Measurements from ENCODE around the gene CD3G. TPM values are rescaled to one million over a fixed set of nuclear protein-coding genes. Genes with fewer than 3 reads are reported as not detected.

Gene CD3G
- total RNA-seq, 4 donors from 2014 or later, result 4.7 to 7.0 (median 5.4) TPM

DNA sequence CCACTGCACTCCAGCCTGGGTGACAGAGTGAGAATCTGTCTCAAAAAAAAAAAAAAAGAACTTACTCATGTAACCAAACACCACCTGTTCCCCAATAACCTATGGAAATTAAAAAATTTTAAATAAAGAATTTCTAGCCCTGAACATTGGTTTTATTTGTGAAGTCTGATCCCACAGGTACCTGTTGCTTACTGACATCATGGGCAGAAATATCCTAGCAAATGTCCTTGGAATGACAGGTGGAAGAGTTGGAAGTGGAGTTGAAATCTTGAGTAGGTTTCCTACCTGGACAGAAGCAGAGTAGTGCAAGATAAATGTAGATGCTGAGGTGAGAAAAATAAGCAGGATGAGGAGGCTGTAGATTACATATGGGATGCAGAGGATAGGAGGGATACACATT lies 18.9 kb upstream of the CD3G start:
- no peak for DNase-seq
- TF ChIP-seq, protein P1, sequence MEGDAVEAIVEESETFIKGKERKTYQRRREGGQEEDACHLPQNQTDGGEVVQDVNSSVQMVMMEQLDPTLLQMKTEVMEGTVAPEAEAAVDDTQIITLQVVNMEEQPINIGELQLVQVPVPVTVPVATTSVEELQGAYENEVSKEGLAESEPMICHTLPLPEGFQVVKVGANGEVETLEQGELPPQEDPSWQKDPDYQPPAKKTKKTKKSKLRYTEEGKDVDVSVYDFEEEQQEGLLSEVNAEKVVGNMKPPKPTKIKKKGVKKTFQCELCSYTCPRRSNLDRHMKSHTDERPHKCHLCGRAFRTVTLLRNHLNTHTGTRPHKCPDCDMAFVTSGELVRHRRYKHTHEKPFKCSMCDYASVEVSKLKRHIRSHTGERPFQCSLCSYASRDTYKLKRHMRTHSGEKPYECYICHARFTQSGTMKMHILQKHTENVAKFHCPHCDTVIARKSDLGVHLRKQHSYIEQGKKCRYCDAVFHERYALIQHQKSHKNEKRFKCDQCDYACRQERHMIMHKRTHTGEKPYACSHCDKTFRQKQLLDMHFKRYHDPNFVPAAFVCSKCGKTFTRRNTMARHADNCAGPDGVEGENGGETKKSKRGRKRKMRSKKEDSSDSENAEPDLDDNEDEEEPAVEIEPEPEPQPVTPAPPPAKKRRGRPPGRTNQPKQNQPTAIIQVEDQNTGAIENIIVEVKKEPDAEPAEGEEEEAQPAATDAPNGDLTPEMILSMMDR (IDR thresholded peaks at IDR 0.05), result no peak
- no peak for TF ChIP-seq POLR2A (IDR thresholded peaks at IDR 0.05)
- H3K4me3 ChIP-seq, result no peak overlapping the region

DNA sequence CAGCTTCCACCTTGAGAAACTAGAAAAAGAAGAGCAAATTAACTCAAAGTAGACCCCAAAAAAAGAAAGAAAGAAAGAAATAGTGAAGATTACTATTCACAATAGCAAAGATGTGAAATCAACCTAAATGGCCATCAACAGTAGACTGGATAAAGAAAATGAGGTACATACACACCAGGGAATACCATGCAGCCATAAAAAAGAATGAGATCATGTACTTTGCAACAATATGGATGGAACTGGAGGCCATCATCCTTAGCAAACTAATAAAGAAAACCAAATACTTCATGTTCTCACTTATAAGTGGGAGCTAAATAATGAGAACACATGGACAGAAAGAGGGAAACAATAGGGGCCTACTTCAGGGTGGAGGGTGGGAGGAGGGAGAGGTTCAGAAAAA lies 15.4 kb upstream of the CD3G start:
- no peak overlapping the region for H3K27ac ChIP-seq
- no peaks in the 10 kb centered on the region for H3K36me3 ChIP-seq
- H3K27me3 ChIP-seq, result no peaks in the 10 kb centered on the region
- no peak for DNase-seq
- no peaks in the 10 kb centered on the region for H3K4me1 ChIP-seq
- no peak for TF ChIP-seq POLR2A (IDR thresholded peaks at IDR 0.05)
- TF ChIP-seq, protein P1 (IDR thresholded peaks at IDR 0.05), result no peak
- H3K4me3 ChIP-seq, result no peak overlapping the region
- no peaks in the 10 kb centered on the region for H3K9me3 ChIP-seq

More for the DNA sequence above, 18.9 kb upstream of the CD3G start:
- no peaks in the 10 kb centered on the region for H3K27me3 ChIP-seq
- H3K27ac ChIP-seq, result no peak overlapping the region
- H3K9me3 ChIP-seq, result no peaks in the 10 kb centered on the region
- peaks cover 0 to 8% (median 2%) of the 10 kb centered on the region in 4 donors for H3K4me1 ChIP-seq
- no peaks in the 10 kb centered on the region for H3K36me3 ChIP-seq

DNA sequence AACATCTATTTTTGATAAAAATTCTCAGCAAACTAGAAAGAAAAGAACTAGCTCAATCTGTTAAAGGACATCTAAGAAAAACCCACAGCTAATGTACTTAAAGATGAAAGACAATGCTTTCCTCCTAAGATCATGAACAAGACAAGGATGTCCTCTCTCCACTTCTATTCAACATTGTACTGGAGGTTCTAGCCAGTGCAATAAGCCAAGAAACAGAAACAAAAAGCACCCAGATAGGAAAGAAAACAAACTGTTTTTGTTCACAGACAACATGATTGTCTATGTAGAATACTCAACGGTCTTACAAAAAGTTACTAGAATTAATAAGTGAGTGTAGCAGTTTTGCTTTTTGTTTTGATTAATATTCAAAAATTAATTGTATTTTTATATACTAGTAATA lies 9.4 kb upstream of the CD3G start:
- TF ChIP-seq POLR2A (IDR thresholded peaks at IDR 0.05), result no peak
- TF ChIP-seq, protein P1 (IDR thresholded peaks at IDR 0.05), result no peak
- peaks cover 0 to 9% (median 0%) of the 10 kb centered on the region in 4 donors for H3K4me1 ChIP-seq
- H3K9me3 ChIP-seq, result no peaks in the 10 kb centered on the region

DNA sequence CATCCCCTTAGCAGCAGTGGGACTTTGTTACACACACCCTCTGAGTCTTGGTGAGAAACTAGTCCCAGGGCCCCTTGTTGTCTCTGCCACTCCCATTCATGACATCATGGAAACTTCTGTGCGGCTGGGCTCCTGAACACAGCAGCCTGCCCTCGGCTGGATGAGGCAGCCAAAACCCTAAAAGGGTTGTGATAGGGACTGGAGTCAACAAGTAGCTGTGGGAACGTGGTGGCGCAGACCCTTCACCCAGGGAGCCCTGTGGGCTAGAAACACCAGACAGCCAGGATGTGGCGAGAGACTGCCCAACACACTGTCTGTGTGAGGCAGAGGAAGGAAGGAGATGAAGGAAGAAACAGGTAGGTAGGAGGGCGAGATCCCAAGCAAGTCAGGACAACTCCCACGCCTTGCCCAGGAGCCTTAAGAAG lies 5.5 kb upstream of the CD3G start:
- Histone ChIP-seq H3K9me3 (no peaks in the 10 kb centered on the region), H3K27ac (peak overlapping the region; percentile 59 to 75 (median 69)), H3K4me3 (peak overlapping the region in 1 of 4 donors; percentile 33), H3K36me3 (no peaks in the 10 kb centered on the region), H3K27me3 (no peaks in the 10 kb centered on the region), H3K4me1 (peaks cover 0 to 9% (median 0%) of the 10 kb centered on the region in 4 donors)
- peak; percentile 53 to 91 (median 82) for DNase-seq
- TF ChIP-seq POLR2A (IDR thresholded peaks at IDR 0.05), result no peak
- TF ChIP-seq, protein P1 (IDR thresholded peaks at IDR 0.05), result no peak

More for the DNA sequence above, 9.4 kb upstream of the CD3G start:
- no peak for DNase-seq
- Histone ChIP-seq H3K36me3 (no peaks in the 10 kb centered on the region), H3K27me3 (no peaks in the 10 kb centered on the region), H3K4me3 (no peak overlapping the region), H3K27ac (peak overlapping the region in 3 of 4 donors; percentile 21 to 27 (median 22))

DNA sequence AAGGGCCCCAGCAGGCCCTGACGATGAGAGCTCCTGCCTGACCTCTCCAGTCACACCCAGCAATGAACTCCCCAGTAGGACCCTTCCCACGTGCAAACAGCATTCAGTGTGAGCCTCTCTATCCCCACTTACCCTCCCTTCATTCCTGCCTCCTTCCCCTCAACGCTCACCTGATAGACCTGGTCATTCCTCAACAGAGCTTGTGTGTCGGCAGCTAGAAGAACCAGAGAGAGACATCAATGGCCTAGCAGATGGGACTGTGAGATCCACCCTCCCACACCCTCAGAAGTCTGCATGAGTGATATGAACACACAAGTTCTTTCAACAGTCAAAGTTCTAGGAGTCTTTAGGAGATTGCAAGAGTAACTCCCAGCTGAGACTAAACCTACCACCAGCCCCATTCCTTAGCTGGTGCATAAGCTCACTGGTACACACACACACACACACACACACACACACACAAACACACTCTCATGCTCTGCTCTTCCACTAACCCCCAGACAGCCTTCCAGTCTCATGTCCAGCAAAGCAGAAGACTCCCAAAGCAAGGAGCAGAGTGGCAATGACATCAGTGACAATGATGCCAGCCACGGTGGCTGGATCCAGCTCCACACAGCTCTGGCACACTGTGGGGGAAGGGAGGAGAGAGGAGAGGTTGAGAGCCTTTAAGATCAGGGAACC lies 4.7 kb upstream of the CD3G start:
- DNase-seq, result no peak
- peaks cover 0 to 9% (median 0%) of the 10 kb centered on the region in 4 donors for H3K4me1 ChIP-seq
- H3K27ac ChIP-seq, result peak overlapping the region; percentile 59 to 75 (median 69)
- H3K36me3 ChIP-seq, result no peaks in the 10 kb centered on the region
- peak overlapping the region in 3 of 4 donors; percentile 24 to 33 (median 27) for H3K4me3 ChIP-seq
- H3K27me3 ChIP-seq, result no peaks in the 10 kb centered on the region
- H3K9me3 ChIP-seq, result no peaks in the 10 kb centered on the region
- TF ChIP-seq POLR2A (IDR thresholded peaks at IDR 0.05), result no peak
- TF ChIP-seq, protein P1 (IDR thresholded peaks at IDR 0.05), result no peak
